Sigmoid colon (tissue), 4 donors: ENCODE measurements around the gene AXDND1.

Experiments used
- EP300 ChIP-seq, 4 donors: sonication (generic); formaldehyde crosslinking; IDR thresholded peaks; one replicate each; pipeline ENCODE4 v1.6.1; 2017; ENCODE audit warnings: antibody characterized with exemption in 4 of 4
- POLR2A ChIP-seq, 2 donors: fragments of 450-650 bp; IDR thresholded peaks; one replicate each; pipeline ENCODE4 v1.6.1; 2016; ENCODE audit warnings: antibody characterized with exemption in 2 of 2, mild to moderate bottlenecking in 2 of 2, moderate library complexity in 2 of 2
- POLR2AphosphoS5 ChIP-seq, 4 donors: sonication (generic); formaldehyde crosslinking; IDR thresholded peaks; one replicate each; pipeline ENCODE4 v1.6.1; 2017; ENCODE audit warnings: antibody characterized with exemption in 4 of 4
- TF ChIP-seq, protein P1 (sequence below), 4 experiments: fragments of 450-650 bp in 3 of 4; fragments of 200-600 bp in 1 of 4; IDR thresholded peaks; one replicate each; pipeline ENCODE4 v1.5.1; 2016 to 2019; ENCODE audit warnings: antibody characterized with exemption in 4 of 4, mild to moderate bottlenecking in 3 of 4, moderate library complexity in 2 of 4

DNA sequence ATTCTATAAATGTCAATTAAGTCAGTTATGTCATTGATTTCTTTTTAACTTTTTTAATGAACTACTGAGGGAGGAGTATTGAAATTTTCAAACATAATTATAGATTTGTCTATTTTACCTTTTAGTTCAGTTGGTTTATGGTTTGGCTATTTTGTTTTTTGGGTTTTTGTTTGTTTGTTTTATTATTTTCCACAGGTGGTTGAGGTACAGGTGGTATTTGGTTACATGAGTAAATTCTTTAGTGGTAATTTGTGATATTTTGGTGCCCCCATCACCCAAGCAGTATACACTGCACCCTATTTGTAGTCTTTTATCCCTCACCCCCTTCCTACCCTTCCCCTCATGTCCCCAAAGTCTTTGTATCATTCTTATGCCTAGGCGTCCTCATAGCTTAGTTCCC, 235.3 kb downstream of the AXDND1 start:
- TF ChIP-seq, protein P1, sequence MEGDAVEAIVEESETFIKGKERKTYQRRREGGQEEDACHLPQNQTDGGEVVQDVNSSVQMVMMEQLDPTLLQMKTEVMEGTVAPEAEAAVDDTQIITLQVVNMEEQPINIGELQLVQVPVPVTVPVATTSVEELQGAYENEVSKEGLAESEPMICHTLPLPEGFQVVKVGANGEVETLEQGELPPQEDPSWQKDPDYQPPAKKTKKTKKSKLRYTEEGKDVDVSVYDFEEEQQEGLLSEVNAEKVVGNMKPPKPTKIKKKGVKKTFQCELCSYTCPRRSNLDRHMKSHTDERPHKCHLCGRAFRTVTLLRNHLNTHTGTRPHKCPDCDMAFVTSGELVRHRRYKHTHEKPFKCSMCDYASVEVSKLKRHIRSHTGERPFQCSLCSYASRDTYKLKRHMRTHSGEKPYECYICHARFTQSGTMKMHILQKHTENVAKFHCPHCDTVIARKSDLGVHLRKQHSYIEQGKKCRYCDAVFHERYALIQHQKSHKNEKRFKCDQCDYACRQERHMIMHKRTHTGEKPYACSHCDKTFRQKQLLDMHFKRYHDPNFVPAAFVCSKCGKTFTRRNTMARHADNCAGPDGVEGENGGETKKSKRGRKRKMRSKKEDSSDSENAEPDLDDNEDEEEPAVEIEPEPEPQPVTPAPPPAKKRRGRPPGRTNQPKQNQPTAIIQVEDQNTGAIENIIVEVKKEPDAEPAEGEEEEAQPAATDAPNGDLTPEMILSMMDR (IDR thresholded peaks at IDR 0.05): no peak
- TF ChIP-seq POLR2A (IDR thresholded peaks at IDR 0.05) (no peak), POLR2AphosphoS5 (IDR thresholded peaks at IDR 0.05) (no peak), EP300 (IDR thresholded peaks at IDR 0.05) (no peak)
